COLO668 (cell line): ENCODE data around the gene TMC8.
"Not testable (repeated sequence)": the region's sequence is repeated elsewhere in the genome, so short reads cannot be mapped to it uniquely, and the experiment has no call there.

Source experiments
- DNase-seq: peaks from one replicate; lab custom pipeline; 2025; ENCODE audit not compliant: unreplicated experiment; lab: John Stamatoyannopoulos, UW

Gene TMC8

DNA sequence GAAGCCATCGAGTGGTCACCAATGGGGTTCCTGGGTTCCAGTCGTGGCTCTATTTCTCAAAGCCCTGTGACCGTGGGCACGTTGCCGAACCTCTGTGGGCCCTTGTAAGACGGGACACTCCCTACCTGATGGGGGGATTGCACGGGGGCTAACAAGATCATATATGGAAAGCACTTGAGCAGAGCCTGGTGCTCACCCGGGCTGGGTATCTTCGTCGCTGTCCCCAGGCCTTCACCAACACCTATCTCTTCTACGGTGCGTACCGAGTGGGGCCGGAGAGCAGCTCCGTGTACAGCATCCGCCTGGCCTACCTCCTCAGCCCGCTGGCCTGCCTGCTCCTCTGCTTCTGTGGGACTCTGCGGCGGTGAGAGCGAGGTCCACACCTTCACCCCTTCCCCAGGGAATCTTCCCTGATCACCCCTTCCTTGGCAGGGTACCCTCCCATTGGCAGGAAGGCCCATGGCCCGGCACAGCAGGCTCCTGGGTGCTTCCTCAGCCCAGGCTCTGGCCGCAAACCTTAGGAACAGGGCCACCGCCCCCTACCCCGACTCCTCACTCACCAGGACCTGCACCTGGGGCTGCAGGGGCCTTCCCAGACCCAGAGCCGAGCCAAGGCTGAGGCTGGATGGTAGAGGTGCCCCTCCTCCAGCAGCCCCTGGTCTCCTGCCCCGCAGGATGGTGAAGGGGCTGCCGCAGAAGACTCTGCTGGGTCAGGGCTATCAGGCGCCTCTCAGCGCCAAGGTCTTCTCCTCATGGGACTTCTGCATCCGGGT is 2.8 kb downstream of the TMC8 start:
- DNase-seq = no peak

DNA sequence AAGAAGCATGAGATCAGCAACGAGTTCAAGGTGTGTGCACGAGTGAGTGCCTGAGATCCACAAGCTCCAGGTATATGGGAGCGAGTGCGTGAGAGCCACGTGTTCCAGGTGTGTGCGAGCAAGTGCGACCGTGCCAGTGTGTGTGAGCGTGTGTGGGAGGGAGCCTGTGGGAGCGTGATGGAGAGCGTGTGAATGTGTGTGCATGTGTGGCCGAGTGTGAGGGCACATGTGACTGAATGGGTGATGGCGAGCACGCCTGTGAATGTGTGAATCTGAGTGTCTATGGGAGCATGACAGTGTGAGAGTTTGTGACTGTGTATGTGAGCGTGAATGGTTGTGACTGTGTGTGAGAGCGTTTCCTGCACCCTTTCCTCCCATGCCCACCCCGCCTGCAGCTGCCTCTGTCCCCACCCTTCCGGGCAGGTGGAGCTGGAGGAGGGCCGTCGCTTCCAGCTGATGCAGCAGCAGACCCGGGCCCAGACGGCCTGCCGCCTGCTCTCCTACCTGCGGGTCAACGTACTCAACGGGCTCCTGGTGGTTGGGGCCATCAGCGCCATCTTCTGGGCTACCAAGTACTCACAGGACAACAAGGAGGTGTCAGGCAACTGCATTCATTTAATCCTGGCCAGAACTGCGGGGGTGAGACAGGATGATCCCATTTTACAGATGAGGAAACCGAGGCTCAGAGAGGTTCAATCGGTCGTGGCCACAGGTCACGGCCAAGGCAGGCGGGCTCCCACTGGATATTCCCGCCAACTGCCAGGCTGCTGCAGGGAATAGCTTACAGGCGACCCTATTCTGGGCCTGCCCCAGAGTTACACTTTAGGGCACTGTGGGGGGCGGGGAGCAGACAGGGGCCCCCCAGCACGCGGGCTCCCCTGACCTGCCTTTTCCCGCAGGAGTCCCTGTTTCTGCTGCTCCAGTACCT is 3.7 kb downstream of the TMC8 start:
- DNase-seq = peak; percentile 60

DNA sequence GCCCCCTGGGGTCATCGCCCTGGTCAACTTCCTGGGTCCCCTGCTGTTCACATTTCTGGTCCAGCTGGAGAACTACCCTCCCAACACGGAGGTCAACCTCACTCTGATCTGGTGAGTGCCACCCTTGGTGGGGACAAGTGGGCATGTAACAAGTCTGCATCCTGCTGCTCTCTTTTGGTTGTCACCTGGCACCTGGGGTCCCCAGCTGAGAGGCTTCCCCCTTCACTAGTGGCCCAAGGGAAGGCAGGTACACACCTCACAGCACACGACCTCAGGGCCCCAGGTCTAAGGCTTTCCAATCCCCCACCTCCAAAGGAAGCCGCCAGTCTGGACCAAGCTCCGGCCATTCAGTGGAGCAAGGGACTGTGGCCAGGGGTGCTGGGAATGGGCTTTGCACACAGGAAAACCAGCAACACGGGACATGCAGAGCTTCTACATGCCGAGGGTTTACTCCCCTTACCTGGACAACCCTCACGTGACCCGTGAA is 4.4 kb downstream of the TMC8 start:
- DNase-seq = no peak

DNA sequence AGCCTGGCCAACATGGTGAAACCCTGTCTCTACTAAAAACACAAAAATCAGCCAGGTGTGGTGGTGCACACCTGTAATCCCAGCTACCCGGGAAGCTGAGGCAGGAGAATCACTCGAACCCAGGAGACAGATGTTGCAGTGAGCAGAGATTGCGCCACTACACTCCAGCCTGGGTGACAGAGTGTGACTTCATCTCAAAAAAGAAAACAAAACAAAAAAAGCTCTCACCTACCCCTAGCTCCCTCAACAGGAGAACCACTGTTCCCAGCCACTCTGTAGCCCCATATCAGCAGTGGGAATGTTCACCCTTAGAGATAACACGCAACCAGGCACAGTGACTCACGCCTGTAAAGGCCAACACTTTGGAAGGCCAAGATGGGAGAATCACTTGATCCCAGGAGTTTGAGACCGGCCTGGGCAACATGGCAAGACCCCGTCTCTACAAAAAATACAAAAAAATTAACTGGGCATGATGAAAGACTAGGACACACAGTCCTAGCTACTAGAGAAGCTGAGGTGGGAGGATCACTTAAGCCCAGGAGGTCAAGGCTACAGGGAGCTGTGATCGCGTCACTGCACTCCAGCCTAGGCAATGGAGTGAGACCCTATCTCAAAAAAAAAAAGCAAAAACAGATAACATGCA is 5.4 kb downstream of the TMC8 start:
- no peak for DNase-seq

DNA sequence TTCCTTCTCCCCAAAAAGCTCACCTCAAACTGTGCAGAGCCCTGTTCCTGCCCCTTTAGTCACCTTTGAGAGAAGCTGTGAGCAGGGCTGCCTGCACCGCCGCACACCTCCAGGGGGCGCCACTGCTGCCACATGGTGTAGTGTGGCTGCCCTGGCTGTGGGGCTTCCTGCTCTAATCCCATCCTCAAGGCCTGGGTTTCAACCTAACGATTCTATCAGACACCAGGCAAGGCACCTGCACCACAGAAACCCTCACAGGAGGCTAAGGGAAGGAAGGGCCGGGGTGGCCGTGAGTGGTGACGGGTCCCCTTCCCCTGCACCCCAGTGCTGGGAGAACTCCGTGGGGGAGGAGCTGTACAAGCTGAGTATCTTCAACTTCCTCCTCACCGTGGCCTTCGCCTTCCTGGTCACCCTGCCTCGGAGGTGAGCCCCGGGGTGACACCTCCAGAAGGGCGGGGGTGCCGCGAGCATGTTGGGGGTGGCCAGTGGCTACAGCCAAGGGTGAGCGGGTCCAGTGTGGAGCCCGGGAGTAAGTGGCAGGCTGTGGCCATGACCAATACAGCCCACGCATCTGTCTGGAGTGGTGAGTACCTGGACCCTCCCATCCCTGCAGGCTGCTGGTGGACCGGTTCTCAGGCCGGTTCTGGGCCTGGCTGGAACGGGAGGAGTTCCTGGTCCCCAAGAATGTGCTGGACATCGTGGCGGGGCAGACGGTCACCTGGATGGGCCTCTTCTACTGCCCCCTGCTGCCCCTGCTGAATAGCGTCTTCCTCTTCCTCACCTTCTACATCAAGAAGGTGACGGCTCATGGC is 7.0 kb downstream of the TMC8 start:
- no peak for DNase-seq

DNA sequence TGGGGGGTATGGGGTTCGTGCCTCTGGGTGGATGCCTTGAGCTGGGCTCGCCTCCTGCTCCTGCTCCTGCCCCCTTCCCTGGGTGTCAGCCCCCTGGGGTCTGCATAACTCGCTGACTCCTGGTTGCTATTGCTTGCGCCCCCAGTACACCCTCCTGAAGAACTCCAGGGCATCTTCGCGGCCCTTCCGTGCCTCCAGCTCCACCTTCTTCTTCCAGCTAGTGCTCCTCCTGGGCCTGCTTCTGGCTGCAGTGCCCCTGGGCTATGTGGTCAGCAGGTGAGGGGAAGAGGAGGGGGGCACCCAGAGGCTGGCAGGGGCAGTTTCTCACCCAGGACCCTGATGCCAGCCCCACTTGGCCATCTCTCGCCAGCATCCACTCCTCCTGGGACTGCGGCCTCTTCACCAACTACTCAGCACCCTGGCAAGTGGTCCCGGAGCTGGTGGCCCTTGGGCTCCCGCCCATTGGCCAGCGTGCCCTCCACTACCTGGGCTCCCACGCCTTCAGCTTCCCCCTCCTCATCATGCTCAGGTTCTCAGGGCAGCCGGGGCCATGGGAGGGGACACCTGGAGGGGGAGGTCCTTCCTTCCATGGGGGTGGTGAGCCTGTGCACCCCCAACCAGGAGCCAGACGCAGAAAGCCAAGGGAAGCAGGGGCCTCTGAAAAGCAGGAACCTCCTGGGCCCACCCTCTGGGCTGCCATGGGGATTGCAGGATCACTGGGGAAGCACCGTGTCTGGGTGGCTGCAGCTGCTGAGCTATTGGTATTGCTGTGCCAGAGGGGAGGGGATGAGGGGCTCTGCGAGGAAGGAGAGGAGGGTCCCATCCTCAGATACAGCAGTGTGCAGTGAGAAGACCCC is 7.9 kb downstream of the TMC8 start:
- DNase-seq = no peak

DNA sequence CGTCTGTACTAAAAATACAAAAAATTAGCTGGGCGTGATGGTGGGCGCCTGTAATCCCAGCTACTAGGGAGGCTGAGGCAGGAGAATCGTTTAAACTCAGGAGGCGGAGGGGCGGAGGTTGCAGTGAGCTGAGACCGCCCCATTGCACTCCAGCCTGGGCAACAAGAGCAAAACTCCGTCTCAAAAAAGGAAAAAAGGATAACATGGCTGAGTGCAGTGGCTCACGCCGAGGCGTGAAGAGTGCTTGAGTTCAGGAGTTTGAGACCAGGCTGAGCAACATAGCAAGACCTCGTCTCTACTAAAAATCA is 9.2 kb downstream of the TMC8 start:
- DNase-seq = not testable (repeated sequence)

DNA sequence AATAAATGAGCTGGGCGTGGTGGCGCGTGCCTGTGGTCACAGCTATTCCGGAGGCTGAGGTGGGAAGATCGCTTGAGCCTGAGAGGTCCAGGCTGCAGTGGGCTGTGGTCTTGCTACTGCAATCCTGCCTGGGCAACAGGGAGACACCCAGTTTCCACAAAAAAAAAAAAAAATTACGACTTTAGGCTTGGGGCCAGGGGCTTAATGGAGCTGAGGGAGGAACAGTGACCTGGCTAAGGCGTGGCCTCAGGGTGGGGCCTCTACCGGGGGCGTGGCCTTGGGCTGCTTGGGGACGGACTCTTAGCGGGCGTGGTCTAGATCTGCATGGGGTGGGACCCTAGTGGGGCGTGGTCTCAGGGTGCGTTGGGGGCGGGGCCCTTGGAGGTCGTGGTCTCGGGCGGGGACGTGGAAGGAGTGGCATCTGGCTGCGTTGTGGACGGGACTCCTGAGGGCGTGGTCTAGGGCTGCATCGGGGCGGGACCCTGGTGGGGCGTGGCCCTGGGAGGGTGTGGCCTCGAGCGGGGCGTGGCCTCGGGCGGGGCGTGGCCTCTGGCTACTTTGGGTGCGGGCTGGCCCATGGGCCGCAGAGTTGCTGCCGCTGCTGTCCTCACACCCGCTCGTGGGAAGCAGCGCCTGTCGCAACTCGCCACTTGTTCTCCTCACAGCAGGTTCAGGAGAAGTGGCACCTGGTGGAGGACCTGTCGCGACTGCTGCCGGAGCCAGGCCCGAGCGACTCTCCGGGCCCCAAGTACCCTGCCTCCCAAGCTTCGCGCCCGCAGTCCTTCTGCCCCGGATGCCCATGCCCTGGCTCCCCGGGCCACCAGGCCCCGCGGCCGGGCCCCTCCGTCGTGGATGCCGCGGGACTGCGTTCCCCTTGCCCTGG is 9.8 kb downstream of the TMC8 start:
- peak; percentile 69 for DNase-seq

DNA sequence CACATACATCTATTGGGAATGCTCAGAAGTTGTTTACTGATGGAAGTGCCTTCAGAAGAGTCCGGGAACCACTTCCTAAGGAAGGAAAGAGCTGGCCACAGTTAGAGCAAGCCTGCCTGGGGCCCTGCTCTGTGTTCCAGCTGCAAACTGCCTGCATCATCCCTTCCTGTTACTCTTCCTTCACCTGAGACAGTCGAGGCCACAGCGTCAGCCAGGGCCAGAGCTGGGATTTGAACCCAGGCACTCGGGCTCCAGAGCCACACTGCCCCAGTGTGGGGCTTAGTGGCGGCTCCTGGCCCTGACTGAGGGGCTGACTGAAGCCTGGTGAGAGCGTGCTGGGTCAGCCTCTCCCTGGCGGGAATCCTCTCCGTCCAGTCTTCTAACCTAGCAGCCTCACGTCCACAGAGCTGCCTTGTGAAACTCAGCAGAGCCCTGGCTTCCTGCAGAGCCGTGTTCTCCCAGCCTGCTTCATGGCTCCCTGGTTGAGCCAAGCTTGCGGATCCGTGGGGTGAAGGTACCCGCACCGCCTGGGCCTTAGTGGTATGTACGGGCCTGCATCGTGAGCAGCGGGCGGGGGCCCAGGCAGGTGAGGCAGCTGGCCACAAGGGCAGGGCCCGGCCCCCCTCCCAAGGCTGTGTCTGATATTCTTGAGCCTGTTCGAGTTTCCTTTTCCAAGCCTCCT is 11.0 kb downstream of the TMC8 start:
- no peak for DNase-seq

DNA sequence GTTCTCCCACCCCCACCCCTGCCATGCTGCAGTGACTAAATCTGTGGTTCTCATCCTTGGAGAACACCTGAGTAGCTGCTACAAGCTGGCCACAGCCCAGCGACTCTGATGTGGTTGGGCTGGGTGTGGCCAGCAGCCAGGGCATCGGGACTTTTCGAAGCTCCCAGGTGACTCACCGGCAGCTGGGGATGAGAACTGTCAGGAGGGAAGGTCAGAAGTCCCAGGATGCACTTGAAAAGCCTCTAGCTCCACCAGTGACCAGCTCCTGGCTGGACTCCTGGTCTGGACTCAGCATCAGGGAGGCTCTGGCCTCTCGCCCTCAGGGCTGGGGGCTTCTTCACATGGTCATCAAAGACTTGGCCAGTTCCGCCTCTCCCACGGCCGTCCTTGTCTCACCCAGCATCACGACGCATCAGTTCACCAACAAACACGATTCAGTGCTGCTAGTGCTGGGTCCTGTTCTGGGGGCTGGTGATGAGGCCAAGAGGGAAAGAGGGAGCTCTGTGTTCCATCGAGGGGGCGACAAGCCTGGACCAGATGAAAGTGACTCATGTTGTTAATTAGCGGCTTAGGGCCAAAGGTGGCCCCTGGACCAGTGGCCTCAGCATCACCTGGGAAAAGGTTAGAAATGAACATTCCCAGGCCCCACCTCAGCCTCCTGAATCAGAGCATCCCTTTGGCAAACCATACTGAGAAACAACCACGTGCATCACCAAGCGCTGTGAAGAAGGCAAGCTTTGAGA is 11.7 kb downstream of the TMC8 start:
- DNase-seq = peak; percentile 74

DNA sequence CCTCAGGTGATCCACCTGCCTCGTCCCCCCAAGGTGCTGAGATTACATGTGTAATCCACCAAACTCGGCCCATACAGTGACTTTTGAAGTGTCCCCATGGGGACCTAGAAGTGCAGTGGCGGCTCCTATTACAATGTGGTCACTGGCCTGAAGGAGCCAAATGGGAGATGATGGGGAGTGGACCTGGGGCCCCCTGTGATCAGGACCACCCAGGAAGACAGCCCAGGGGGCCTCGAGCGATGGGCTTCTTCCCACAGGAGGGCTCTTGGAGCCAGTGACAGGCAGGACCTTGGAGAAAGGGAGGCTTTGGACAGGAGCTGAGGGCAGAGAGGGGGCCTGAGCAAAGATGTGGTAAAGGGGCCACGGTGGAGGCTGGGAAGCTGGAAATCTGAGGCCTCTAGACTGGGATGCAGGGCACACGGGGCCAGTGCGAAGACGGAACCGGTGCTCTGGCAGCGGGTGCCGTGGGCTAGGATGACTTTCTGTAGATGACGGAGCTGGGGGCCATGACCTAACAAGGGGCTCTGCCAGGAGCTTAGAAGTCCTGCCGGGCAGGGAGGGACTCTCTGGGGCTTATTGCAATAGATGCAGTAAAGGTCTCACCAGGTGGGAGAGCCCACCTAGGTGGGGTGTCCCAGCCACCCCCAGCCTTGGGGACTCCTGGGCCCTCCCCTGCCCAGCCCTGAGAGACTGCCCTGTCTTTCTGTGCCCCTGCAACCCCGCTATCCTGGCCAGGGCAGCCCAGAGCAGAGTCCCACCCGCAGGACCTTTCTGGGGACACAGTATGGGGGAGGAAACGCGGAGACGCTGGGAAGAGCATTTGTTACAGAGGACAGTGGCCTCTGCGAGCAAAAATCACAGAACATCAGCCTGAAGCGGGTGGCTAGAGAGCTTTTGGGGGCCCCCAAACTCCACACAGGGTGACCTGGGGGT is 12.9 kb downstream of the TMC8 start:
- no peak for DNase-seq

DNA sequence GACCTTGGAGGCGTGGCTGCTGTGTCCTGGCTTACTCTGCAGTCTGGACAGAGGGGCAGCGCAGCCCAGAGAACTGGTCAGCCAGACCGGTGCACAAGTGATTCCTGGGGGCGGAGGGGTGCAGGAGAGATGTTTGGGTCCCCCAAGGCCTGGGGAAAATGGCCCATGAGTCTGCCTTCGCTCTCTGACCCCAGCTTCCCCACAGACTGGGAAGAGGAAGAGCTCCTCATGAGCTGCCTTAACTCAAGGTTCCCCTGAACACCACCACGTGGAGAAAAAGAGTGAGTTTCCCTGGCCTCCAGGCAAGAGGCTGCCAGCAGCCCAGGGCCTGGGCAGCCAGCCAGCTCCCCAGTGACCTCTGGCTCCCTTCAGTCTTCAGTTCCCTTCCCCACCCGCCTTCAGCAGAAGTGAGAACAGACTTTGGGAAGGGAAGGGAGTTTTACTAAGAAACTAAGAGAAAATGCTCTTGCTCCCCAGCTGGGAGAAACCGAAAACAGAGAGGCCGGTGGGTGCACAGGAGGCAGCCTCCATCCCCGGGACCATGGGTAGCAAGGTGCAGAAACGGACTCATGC is 13.7 kb downstream of the TMC8 start:
- DNase-seq = no peak

DNA sequence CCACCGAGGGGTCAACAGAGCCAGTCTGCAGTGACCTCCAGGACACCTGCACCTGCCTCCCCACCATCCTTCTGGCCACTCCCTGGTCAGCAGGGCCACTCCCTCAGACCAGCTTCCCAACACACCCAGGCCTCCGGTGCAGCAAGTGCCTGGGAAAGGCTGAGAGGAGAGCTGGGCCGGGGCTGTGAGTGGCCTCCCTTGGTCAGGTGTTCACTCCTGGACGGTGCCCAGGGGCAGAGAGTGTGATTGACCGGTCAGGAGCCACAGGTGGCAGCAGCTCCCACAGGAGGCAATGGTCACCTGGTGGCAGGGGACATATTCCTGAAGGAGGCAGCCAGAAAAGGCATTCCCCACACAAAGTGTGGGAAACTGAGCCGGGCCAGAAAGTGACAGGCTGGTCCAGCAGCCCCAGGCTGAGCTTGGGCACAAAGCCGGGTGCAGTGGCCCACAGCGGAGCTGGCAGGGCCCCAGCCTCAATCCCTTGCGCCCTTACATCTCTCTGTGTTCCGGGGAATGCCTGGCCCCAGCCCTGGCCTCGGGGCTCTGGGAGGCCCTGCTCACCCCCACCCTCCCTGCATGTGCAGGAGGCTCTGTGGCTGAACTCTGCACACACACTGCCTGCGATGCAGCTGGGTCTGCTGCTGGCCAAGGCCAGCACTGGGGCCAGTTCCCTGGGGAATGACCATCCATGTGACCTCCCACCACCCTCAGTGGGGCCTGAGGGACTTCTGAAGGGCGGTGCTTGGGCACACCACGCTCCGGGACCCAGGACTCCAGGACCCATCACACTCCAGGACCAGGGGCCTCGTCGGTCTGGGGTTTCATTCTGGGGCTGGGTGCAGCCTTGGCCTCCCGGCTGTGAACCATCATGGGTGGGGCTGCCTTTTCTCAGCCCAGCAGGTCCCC is 14.4 kb downstream of the TMC8 start:
- DNase-seq = no peak

DNA sequence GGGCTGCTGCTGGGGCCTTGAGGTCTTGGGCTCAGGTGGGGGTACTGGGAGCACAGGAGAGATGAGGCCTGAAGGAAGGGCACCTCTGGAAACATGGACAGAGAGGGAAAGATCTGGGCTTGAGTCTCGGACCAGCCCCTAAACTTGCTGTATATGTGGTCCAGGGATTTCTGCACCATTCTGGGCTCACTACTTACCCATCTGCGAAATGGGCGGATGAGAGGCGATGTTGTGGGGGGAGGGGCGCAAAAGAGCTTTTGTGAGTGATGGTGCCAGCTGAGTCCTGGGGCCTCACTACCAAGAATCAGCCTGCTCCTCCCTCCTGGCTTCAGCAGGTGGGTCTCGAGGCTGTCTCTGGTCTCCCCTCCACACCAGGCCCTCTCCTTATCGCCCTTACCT is 15.9 kb downstream of the TMC8 start:
- DNase-seq = no peak

DNA sequence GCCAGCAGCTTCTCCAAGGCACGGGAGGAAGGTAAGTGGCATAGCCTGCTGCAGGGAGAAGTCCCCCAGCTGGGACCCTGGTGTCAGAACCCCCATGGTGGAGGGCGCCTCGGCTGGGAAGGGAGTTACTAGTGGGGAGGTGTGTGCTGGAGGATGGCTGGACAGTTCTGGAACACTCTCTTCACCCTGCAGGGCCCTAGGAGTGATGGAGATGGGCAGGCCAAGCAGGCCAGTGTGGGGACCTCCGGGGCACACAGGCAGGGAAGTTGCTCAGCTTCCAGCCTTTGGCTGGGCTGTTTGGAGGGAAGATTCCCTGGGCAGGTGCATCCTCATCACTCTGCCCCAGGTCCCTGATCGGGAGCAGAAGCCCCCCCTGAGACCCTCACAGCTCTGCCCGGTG is 16.3 kb downstream of the TMC8 start:
- no peak for DNase-seq
